Ishikawa (cell line): ENCODE measurements around the gene MLKL.

Experiments used
- CEBPB ChIP-seq: IDR thresholded peaks from 2 replicates; pipeline ENCODE4 v1.6.1; 2012
- EP300 ChIP-seq: IDR thresholded peaks from 2 replicates; pipeline ENCODE4 v1.6.1; 2012; ENCODE audit warnings: borderline replicate concordance
- TAF1 ChIP-seq: IDR thresholded peaks from 2 replicates; pipeline ENCODE4 v1.6.1; 2012; ENCODE audit warnings: low read depth, mild to moderate bottlenecking
- ZBTB7A ChIP-seq: IDR thresholded peaks from 2 replicates; pipeline ENCODE4 v1.6.1; 2012; ENCODE audit warnings: low read depth
- TF ChIP-seq, protein P1 (sequence below): IDR thresholded peaks from 2 replicates; pipeline ENCODE4 v1.6.1; 2012; ENCODE audit warnings: low read depth, mild to moderate bottlenecking
- TF ChIP-seq, protein P2 (sequence below): IDR thresholded peaks from 2 replicates; pipeline ENCODE4 v1.6.1; 2012

DNA sequence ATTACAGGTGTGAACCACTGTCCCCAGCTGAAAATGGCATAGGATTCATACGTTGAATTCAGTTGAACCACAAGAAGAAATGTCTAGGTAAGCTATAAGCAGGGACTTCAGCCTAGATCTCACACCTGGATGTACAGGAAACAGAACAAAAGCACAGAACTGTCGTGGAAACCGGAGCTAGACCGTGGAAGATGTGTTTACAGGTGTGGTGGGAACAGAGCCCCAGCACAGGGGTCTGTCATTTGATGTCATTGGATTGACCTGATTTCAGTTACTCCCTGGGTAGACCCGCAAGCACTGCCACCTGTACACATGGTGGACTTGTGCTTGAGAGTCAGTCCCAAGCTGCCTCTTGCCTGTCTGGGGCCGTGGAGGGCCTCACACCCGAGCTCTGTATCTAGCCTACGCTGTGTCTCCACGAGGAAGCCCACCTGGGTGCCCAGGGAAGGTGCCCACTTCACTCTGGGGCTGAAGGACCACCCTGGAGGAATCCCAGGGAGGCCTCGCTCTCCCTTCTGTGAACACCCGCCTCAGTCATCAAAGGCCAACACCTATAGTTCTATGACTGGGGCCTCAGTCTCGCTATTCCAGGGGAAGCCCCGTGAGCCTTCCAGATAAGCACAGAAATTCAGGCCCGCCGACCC, 32.2 kb upstream of the MLKL start:
- TF ChIP-seq ZBTB7A (no peak), EP300 (no peak), CEBPB (no peak), TAF1 (no peak)
- TF ChIP-seq, protein P1, sequence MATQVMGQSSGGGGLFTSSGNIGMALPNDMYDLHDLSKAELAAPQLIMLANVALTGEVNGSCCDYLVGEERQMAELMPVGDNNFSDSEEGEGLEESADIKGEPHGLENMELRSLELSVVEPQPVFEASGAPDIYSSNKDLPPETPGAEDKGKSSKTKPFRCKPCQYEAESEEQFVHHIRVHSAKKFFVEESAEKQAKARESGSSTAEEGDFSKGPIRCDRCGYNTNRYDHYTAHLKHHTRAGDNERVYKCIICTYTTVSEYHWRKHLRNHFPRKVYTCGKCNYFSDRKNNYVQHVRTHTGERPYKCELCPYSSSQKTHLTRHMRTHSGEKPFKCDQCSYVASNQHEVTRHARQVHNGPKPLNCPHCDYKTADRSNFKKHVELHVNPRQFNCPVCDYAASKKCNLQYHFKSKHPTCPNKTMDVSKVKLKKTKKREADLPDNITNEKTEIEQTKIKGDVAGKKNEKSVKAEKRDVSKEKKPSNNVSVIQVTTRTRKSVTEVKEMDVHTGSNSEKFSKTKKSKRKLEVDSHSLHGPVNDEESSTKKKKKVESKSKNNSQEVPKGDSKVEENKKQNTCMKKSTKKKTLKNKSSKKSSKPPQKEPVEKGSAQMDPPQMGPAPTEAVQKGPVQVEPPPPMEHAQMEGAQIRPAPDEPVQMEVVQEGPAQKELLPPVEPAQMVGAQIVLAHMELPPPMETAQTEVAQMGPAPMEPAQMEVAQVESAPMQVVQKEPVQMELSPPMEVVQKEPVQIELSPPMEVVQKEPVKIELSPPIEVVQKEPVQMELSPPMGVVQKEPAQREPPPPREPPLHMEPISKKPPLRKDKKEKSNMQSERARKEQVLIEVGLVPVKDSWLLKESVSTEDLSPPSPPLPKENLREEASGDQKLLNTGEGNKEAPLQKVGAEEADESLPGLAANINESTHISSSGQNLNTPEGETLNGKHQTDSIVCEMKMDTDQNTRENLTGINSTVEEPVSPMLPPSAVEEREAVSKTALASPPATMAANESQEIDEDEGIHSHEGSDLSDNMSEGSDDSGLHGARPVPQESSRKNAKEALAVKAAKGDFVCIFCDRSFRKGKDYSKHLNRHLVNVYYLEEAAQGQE, result no peak
- TF ChIP-seq, protein P2, sequence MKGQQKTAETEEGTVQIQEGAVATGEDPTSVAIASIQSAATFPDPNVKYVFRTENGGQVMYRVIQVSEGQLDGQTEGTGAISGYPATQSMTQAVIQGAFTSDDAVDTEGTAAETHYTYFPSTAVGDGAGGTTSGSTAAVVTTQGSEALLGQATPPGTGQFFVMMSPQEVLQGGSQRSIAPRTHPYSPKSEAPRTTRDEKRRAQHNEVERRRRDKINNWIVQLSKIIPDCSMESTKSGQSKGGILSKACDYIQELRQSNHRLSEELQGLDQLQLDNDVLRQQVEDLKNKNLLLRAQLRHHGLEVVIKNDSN, result no peak
